Loucy (cell line): Measurements from ENCODE around the gene ADISSP.

Source experiments
- H2AFZ ChIP-seq: fragments of 200-600 bp; sonication (generic); 2 replicates; pipeline ENCODE4 v1.6.0; 2016; ENCODE audit warnings: antibody characterized with exemption, mild to moderate bottlenecking, low read length, moderate library complexity
- H3F3A ChIP-seq: fragments of 200-600 bp; 2 replicates; pipeline ENCODE4 v1.6.0; 2016; ENCODE audit warnings: antibody characterized with exemption, low read depth, mild to moderate bottlenecking
- H3K27me3 ChIP-seq: fragments of 200-600 bp; sonication (generic); 2 replicates; pipeline ENCODE4 v1.6.1; 2014; ENCODE audit warnings: low read length, mild to moderate bottlenecking; ENCODE audit not compliant: insufficient read depth, poor library complexity, severe bottlenecking
- H3K36me3 ChIP-seq: fragments of 200-600 bp; sonication (generic); 2 replicates; pipeline ENCODE4 v1.6.1; 2016; ENCODE audit warnings: low read length; ENCODE audit not compliant: insufficient read depth
- H3K4me1 ChIP-seq: fragments of 200-600 bp; sonication (generic); 2 replicates; pipeline ENCODE4 v1.5.1; 2014; ENCODE audit warnings: low read length, mild to moderate bottlenecking; ENCODE audit not compliant: insufficient read depth, poor library complexity, severe bottlenecking
- H3K4me2 ChIP-seq: fragments of 200-600 bp; sonication (generic); 2 replicates; pipeline ENCODE4 v1.6.0; 2014; ENCODE audit warnings: antibody characterized with exemption, low read length, low read depth, mild to moderate bottlenecking; ENCODE audit not compliant: poor library complexity, severe bottlenecking
- H3K4me3 ChIP-seq: fragments of 200-600 bp; sonication (generic); 2 replicates; pipeline ENCODE4 v1.5.1; 2014; ENCODE audit warnings: low read length, mild to moderate bottlenecking, mixed read lengths; ENCODE audit not compliant: poor library complexity, severe bottlenecking
- H3K79me2 ChIP-seq: fragments of 200-600 bp; sonication (generic); 2 replicates; pipeline ENCODE4 v1.6.1; 2014; ENCODE audit warnings: low read length; ENCODE audit not compliant: insufficient read depth
- H3K9ac ChIP-seq: fragments of 200-600 bp; sonication (generic); 2 replicates; pipeline ENCODE4 v1.6.0; 2014; ENCODE audit warnings: mild to moderate bottlenecking, low read depth, low read length, moderate library complexity; ENCODE audit not compliant: poor library complexity, severe bottlenecking
- H3K9me2 ChIP-seq: fragments of 200-600 bp; sonication (generic); replicated peaks from 2 replicates; pipeline ENCODE4 v1.6.1; 2016; ENCODE audit warnings: low read depth, low read length, mixed read lengths
- H3K9me3 ChIP-seq: fragments of 200-600 bp; sonication (generic); 2 replicates; pipeline ENCODE4 v1.6.1; 2014; ENCODE audit warnings: mild to moderate bottlenecking, antibody characterized with exemption, low read length, low read depth; ENCODE audit not compliant: insufficient read depth
- H4K20me1 ChIP-seq: fragments of 200-600 bp; sonication (generic); 2 replicates; pipeline ENCODE4 v1.6.0; 2014; ENCODE audit warnings: antibody characterized with exemption, low read length, mild to moderate bottlenecking; ENCODE audit not compliant: insufficient read depth, poor library complexity, severe bottlenecking
- CTCF ChIP-seq: fragments of 200-600 bp; sonication (generic); conservative IDR thresholded peaks from 2 replicates; pipeline ENCODE4 v1.5.1; 2014; ENCODE audit warnings: mild to moderate bottlenecking, antibody characterized with exemption, low read length
- EZH2phosphoT487 ChIP-seq: fragments of 200-600 bp; IDR thresholded peaks from 2 replicates; pipeline ENCODE4 v1.6.1; 2018; ENCODE audit warnings: antibody characterized with exemption, mild to moderate bottlenecking, moderate library complexity, borderline replicate concordance

ADISSP gene

GRCh38 chr20:3744037-3744436 lies 23.5 kb downstream of the ADISSP start:
- Histone ChIP-seq H4K20me1 (no peaks in the 10 kb centered on the region), H3K4me1 (peaks cover 13% of the 10 kb centered on the region), H3K36me3 (no peaks in the 10 kb centered on the region), H3K4me3 (peak overlapping the region; percentile 66), H3K9me2 (no peaks in the 10 kb centered on the region), H3F3A (no peaks in the 10 kb centered on the region), H3K79me2 (no peaks in the 10 kb centered on the region), H3K27me3 (no peaks in the 10 kb centered on the region), H2AFZ (no peak overlapping the region), H3K4me2 (peak overlapping the region; percentile 54), H3K9ac (no peak overlapping the region), H3K9me3 (no peaks in the 10 kb centered on the region)
- no peak for TF ChIP-seq EZH2phosphoT487
- TF ChIP-seq CTCF = no peak

- TF ChIP-seq EZH2phosphoT487 (no peak), CTCF (no peak)
- Histone ChIP-seq H2AFZ (no peak overlapping the region), H3K4me2 (no peak overlapping the region), H3K36me3 (no peaks in the 10 kb centered on the region), H3K4me1 (peaks cover 13% of the 10 kb centered on the region), H3K9me3 (no peaks in the 10 kb centered on the region), H3F3A (no peaks in the 10 kb centered on the region), H3K79me2 (no peaks in the 10 kb centered on the region), H3K4me3 (no peak overlapping the region), H4K20me1 (no peaks in the 10 kb centered on the region), H3K27me3 (no peaks in the 10 kb centered on the region), H3K9me2 (no peaks in the 10 kb centered on the region), H3K9ac (no peak overlapping the region)
These were observed 24.3 kb downstream of the ADISSP start for GRCh38 chr20:3743251-3743650.

GRCh38 chr20:3741836-3742458 lies 25.6 kb downstream of the ADISSP start:
- Histone ChIP-seq H4K20me1 (no peaks in the 10 kb centered on the region), H3K4me3 (no peak overlapping the region), H3K9me2 (no peaks in the 10 kb centered on the region), H3K27me3 (no peaks in the 10 kb centered on the region), H3K36me3 (no peaks in the 10 kb centered on the region), H3F3A (no peaks in the 10 kb centered on the region), H2AFZ (no peak overlapping the region), H3K4me1 (peaks cover 13% of the 10 kb centered on the region), H3K4me2 (no peak overlapping the region), H3K9ac (no peak overlapping the region), H3K79me2 (no peaks in the 10 kb centered on the region), H3K9me3 (no peaks in the 10 kb centered on the region)
- no peak for TF ChIP-seq EZH2phosphoT487
- TF ChIP-seq CTCF = no peak
